CD8-positive, alpha-beta memory T cell (primary cell): ENCODE results near the gene TUBGCP3. TPM values are rescaled to one million over a fixed set of nuclear protein-coding genes. Genes with fewer than 3 reads are reported as not detected.
"Not testable (repeated sequence)": the region's sequence is repeated elsewhere in the genome, so short reads cannot be mapped to it uniquely, and the experiment has no call there.

Experiments
- CTCF ChIA-PET: fragments of 350-600 bp; sonication (Branson Sonifier 250); formaldehyde crosslinking; loops from one replicate; lab custom pipeline; 2021; ENCODE audit warnings: antibody characterized with exemption; lab: Charles Lee
- POLR2A ChIA-PET: fragments of 350-600 bp; sonication (Branson Sonifier 250); formaldehyde crosslinking; loops from one replicate; lab custom pipeline; 2021; ENCODE audit warnings: antibody characterized with exemption; lab: Charles Lee
- DNase-seq, 5 donors: peaks; one replicate each; pipeline versions ENCODE4 v3.0.0 to v3.0.0-alpha.2; 2020 to 2022; ENCODE audit warnings: mixed read lengths in 1 of 5
- H3K27ac ChIP-seq: one replicate; pipeline ENCODE4 v1.7.0; 2013; ENCODE audit warnings: low read depth, mild to moderate bottlenecking, low read length, moderate library complexity
- H3K27me3 ChIP-seq: 2 replicates; pipeline ENCODE4 v1.7.0; 2013; ENCODE audit warnings: low read length, mild to moderate bottlenecking; ENCODE audit not compliant: insufficient read depth, poor library complexity, severe bottlenecking
- H3K36me3 ChIP-seq: 2 replicates; pipeline ENCODE4 v1.7.0; 2013; ENCODE audit warnings: mild to moderate bottlenecking, low read length, moderate library complexity; ENCODE audit not compliant: insufficient read depth
- H3K4me1 ChIP-seq: 2 replicates; pipeline ENCODE4 v1.7.0; 2013; ENCODE audit warnings: mild to moderate bottlenecking, low read length, moderate library complexity; ENCODE audit not compliant: insufficient read depth
- H3K4me3 ChIP-seq: 2 replicates; pipeline ENCODE4 v1.7.0; 2013; ENCODE audit warnings: mild to moderate bottlenecking, low read length
- H3K9me3 ChIP-seq: 2 replicates; pipeline ENCODE4 v1.7.0; 2013; ENCODE audit warnings: mild to moderate bottlenecking, low read length
- H3K27ac Mint-ChIP-seq, 8 donors: one replicate each; pipeline ENCODE4 v1.8.0; 2020 to 2021; ENCODE audit warnings: mixed read lengths in 8 of 8, mild to moderate bottlenecking in 6 of 8, inconsistent platforms in 3 of 8, moderate library complexity in 3 of 8
- H3K27me3 Mint-ChIP-seq, 2 donors: one replicate each; pipeline ENCODE4 v1.8.0; 2020 to 2021; ENCODE audit warnings: mixed read lengths in 2 of 2, mild to moderate bottlenecking in 1 of 2, moderate library complexity in 1 of 2
- H3K36me3 Mint-ChIP-seq, 3 donors: one replicate each; pipeline ENCODE4 v1.8.0; 2020 to 2021; ENCODE audit warnings: mixed read lengths in 3 of 3, inconsistent platforms in 1 of 3, mild to moderate bottlenecking in 1 of 3
- H3K4me1 Mint-ChIP-seq, 3 donors: one replicate each; pipeline ENCODE4 v1.8.0; 2020 to 2021; ENCODE audit warnings: mixed read lengths in 3 of 3, inconsistent platforms in 1 of 3, mild to moderate bottlenecking in 1 of 3
- H3K4me3 Mint-ChIP-seq, 7 donors: one replicate each; pipeline ENCODE4 v1.8.0; 2020 to 2021; ENCODE audit warnings: mixed read lengths in 7 of 7, mild to moderate bottlenecking in 6 of 7, moderate library complexity in 4 of 7, inconsistent platforms in 2 of 7
- H3K9me3 Mint-ChIP-seq, 5 donors: one replicate each; pipeline ENCODE4 v1.8.0; 2020 to 2022; ENCODE audit warnings: mixed read lengths in 5 of 5, mild to moderate bottlenecking in 3 of 5, moderate library complexity in 2 of 5, inconsistent platforms in 1 of 5
- polyA plus RNA-seq: library from polyadenylated mRNA; unstranded; fragments of 300-500 nt; fragmentation: Illumina TruSeq; gene quantifications from one replicate; pipeline ENCODE4 v1.2.3, GENCODE V29; 2021
- total RNA-seq, 2 experiments: library from RNA; stranded (reverse); gene quantifications; one replicate each; pipeline ENCODE4 v1.2.3, GENCODE V29; 2021

The TUBGCP3 gene
- total and polyA plus RNA-seq, 3 experiments from 2014 or later = 16.8 to 47.0 (median 45.8) TPM

DNA sequence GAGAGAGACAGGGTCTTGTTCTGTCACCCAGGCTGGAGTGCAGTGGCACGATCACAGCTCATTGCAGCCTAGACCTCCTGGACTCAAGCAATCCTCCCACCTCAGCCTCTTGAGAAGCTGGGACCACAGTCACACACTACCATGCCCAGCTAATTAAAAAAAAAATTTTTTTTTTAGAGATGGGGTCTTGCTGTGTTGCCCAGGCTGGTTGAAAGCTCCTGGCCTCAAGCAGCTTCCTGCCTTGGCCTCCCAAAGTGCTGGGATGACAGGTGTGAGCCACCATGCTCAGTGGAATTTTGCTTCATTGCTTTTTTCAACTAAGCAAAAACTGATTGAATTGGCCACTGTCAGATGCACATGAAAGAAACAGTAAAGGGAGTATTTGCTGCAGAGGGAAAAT, 39.7 kb upstream of the TUBGCP3 start:
- H3K4me1 Mint-ChIP-seq, DNase-seq, H3K4me1 ChIP-seq, H3K27ac ChIP-seq, H3K4me3 ChIP-seq, H3K36me3 Mint-ChIP-seq, H3K9me3 Mint-ChIP-seq, H3K36me3 ChIP-seq, POLR2A ChIA-PET, H3K4me3 Mint-ChIP-seq, H3K27me3 ChIP-seq, H3K9me3 ChIP-seq: not testable (repeated sequence)
- peak overlapping the region in 1 of 8 donors; percentile 41 for H3K27ac Mint-ChIP-seq
- H3K27me3 Mint-ChIP-seq = peaks cover 9 to 31% of the 10 kb centered on the region in 2 donors
- CTCF ChIA-PET = interaction anchor here (2.3 kb wide), 1 partner anchor 12 kb away, joined by 8 read pairs; no protein-coding TSS in a partner anchor

DNA sequence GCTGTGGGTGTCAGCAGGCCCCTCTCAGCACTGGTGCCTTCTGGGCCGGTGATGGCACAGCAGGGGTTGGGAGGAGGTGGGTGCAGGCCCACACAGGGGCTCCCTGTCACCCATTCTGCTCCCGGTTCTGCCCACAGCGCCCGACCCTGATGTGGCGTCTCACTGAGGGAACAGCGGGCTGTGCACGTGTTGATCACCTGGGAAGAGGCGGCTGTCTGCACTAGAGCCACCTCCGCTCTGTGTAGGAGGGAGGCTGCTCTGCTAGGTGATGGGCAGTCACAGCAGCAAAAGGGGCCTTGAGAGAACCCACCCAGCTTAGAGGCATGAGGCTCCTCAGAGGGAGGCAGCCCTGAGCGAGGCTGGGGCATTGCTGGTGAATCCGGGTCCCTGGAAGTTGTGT, 39.2 kb upstream of the TUBGCP3 start:
- Mint-ChIP-seq H3K36me3 (no peaks in the 10 kb centered on the region), H3K9me3 (no peaks in the 10 kb centered on the region), H3K4me3 (no peak overlapping the region), H3K4me1 (no peaks in the 10 kb centered on the region), H3K27ac (peak overlapping the region in 1 of 8 donors; percentile 41), H3K27me3 (peaks cover 10 to 36% of the 10 kb centered on the region in 2 donors)
- Histone ChIP-seq H3K36me3 (no peaks in the 10 kb centered on the region), H3K4me1 (no peaks in the 10 kb centered on the region), H3K4me3 (no peak overlapping the region), H3K9me3 (no peaks in the 10 kb centered on the region), H3K27me3 (no peaks in the 10 kb centered on the region), H3K27ac (no peak overlapping the region)
- ChIA-PET POLR2A (no interaction called here), CTCF (interaction anchor here (2.3 kb wide), 1 partner anchor 12 kb away, joined by 8 read pairs; no protein-coding TSS in a partner anchor)
- DNase-seq = no peak

DNA sequence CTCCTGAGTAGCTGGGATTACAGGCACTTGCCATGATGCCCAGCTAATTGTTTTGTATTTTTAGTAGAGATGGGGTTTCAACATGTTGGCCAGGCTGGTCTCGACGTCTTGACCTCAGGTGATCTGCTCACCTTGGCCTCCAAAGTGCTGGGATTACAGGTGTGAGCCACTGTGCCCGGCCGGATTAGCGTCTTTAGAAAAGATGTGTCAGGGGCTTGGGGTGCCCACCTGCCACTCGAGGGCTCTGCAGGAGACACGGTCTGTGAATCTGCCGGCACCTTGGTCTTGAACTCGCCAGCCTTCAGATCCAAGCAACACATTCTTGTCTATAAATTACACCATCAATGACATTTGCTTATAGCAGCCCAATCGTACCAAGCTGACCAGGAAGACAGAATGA, 38.8 kb upstream of the TUBGCP3 start:
- H3K36me3 ChIP-seq = no peaks in the 10 kb centered on the region
- Mint-ChIP-seq H3K9me3 (no peaks in the 10 kb centered on the region), H3K36me3 (no peaks in the 10 kb centered on the region), H3K27ac (no peak overlapping the region), H3K4me3 (no peak overlapping the region), H3K4me1 (no peaks in the 10 kb centered on the region), H3K27me3 (peaks cover 13 to 38% of the 10 kb centered on the region in 2 donors)
- H3K9me3 ChIP-seq = no peaks in the 10 kb centered on the region
- CTCF ChIA-PET = no interaction called here
- POLR2A ChIA-PET = no interaction called here
- no peak for DNase-seq
- no peak overlapping the region for H3K27ac ChIP-seq
- no peak overlapping the region for H3K4me3 ChIP-seq
- no peaks in the 10 kb centered on the region for H3K27me3 ChIP-seq
- no peaks in the 10 kb centered on the region for H3K4me1 ChIP-seq

DNA sequence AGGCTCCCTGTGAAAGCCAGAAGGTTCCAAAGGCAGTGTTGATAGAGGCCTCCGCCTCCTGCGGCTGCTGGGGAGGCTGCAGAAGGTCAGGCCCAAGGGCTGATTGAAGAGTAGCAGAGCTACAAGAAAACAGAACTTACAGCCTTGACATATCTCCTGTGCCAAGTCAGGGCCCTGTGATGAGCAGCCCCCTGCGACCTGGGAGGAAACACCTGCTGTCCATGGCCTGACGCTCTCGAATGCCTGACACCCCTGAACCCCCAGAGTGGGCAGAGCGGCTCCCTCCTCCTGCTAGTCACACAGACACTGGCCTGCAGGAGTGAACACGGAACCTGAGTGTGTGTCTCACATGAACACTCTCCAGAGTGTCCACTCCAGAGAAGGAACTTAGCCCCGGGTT, 38.2 kb upstream of the TUBGCP3 start:
- Histone ChIP-seq H3K4me1 (no peaks in the 10 kb centered on the region), H3K4me3 (no peak overlapping the region), H3K36me3 (no peaks in the 10 kb centered on the region), H3K27ac (no peak overlapping the region), H3K9me3 (no peaks in the 10 kb centered on the region), H3K27me3 (no peaks in the 10 kb centered on the region)
- no peak for DNase-seq
- Mint-ChIP-seq H3K4me3 (no peak overlapping the region), H3K36me3 (no peaks in the 10 kb centered on the region), H3K9me3 (no peaks in the 10 kb centered on the region), H3K4me1 (no peaks in the 10 kb centered on the region), H3K27me3 (peaks cover 13 to 38% of the 10 kb centered on the region in 2 donors), H3K27ac (no peak overlapping the region)
- CTCF ChIA-PET = no interaction called here
- POLR2A ChIA-PET = no interaction called here

DNA sequence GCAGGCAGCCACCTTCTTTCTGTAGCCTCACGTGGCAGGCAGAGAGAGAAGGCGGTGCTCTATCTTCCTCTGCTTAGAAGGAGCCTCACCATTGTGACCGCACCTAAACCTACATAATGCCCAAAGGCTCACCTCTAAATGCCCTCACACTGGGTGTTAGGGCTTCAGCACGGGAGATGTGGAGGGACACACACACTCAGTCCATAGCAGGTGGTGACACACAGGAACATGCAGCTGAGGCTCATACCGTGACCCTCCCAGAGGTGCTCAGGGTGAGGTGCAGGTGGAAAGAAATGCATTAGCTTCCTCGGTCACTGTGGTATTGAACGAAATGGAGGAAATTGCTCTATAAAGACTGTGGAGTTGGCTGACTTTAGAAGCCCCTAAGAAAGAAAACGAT, 37.7 kb upstream of the TUBGCP3 start:
- Histone ChIP-seq H3K9me3 (no peaks in the 10 kb centered on the region), H3K4me3 (no peak overlapping the region), H3K4me1 (no peaks in the 10 kb centered on the region), H3K36me3 (no peaks in the 10 kb centered on the region), H3K27ac (no peak overlapping the region), H3K27me3 (no peaks in the 10 kb centered on the region)
- Mint-ChIP-seq H3K27ac (no peak overlapping the region), H3K36me3 (no peaks in the 10 kb centered on the region), H3K9me3 (no peaks in the 10 kb centered on the region), H3K4me3 (no peak overlapping the region), H3K4me1 (no peaks in the 10 kb centered on the region), H3K27me3 (peaks cover 13 to 38% of the 10 kb centered on the region in 2 donors)
- no peak for DNase-seq
- ChIA-PET CTCF (no interaction called here), POLR2A (no interaction called here)

DNA sequence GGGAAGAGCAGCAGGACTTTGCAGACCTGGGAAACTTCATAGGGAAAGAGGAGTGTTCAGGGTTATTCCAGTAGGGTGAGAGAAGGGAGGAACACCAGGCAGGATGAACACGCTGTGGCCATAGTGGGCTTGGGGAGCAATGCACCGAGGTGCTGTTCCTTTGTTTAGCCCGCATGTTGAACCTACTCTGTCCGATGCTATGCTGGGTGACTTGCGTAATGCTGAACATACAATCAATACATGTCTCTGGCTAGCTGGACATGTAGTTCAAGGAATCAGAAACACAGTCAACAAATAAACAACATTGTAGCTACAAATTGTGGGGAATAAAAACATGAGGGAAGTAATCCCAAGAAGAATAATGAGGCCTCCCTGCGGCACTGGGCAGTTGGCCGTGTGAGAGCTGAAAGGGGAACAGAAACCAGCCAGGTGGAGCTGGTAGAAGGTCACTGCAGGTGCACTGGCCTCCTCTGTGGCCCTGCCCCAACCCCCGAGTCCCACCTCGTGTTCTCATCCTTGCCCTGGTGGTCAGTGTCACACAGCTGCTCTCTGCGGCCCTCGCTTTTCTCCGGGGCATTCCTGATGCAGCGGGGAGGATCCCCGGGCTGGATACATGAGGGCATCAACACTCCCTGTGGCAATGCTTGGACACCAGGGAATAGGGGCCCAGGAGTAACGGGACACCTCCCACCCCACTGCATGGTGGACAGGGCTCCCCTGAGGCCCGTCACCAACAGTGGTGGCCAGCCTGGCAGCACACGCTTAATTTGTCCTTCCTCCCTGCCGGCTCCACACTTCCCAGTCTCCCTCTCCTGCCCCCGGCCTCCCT, 36.9 kb upstream of the TUBGCP3 start:
- peaks cover 11 to 43% of the 10 kb centered on the region in 2 donors for H3K27me3 Mint-ChIP-seq
- no peaks in the 10 kb centered on the region for H3K9me3 ChIP-seq
- CTCF ChIA-PET = no interaction called here
- POLR2A ChIA-PET = no interaction called here
- H3K36me3 Mint-ChIP-seq = no peaks in the 10 kb centered on the region
- no peaks in the 10 kb centered on the region for H3K4me1 ChIP-seq
- H3K4me1 Mint-ChIP-seq = no peaks in the 10 kb centered on the region
- no peak overlapping the region for H3K4me3 Mint-ChIP-seq
- no peaks in the 10 kb centered on the region for H3K9me3 Mint-ChIP-seq
- H3K27ac ChIP-seq = no peak overlapping the region
- H3K4me3 ChIP-seq = no peak overlapping the region
- no peaks in the 10 kb centered on the region for H3K36me3 ChIP-seq
- no peak overlapping the region for H3K27ac Mint-ChIP-seq
- no peaks in the 10 kb centered on the region for H3K27me3 ChIP-seq
- no peak for DNase-seq

DNA sequence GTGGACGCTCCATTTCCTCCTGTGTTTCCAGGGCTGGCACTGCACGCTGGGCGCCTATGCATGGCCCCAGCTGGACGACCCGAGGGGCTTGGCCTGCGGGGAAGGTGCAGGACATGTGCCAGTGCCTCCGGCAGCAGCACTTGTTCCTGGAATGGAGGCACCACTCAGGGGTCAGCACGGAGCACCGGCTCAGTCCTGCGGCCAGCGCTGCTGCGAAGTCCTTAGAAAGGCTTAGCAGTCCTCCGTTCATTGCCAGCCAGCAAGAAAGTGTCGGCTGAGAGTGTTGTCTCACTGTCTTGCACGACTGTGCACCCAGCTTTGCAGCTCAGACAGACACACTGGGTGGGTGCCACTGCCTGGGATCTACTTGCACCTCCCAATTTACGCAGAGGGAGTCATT, 36.1 kb upstream of the TUBGCP3 start:
- Mint-ChIP-seq H3K9me3 (no peaks in the 10 kb centered on the region), H3K4me3 (no peak overlapping the region), H3K27me3 (peaks cover 11 to 40% of the 10 kb centered on the region in 2 donors), H3K4me1 (no peaks in the 10 kb centered on the region), H3K36me3 (no peaks in the 10 kb centered on the region), H3K27ac (no peak overlapping the region)
- DNase-seq = no peak
- CTCF ChIA-PET = no interaction called here
- no peaks in the 10 kb centered on the region for H3K4me1 ChIP-seq
- no peaks in the 10 kb centered on the region for H3K9me3 ChIP-seq
- H3K27ac ChIP-seq = no peak overlapping the region
- no peaks in the 10 kb centered on the region for H3K27me3 ChIP-seq
- H3K36me3 ChIP-seq = no peaks in the 10 kb centered on the region
- no peak overlapping the region for H3K4me3 ChIP-seq
- POLR2A ChIA-PET = no interaction called here

DNA sequence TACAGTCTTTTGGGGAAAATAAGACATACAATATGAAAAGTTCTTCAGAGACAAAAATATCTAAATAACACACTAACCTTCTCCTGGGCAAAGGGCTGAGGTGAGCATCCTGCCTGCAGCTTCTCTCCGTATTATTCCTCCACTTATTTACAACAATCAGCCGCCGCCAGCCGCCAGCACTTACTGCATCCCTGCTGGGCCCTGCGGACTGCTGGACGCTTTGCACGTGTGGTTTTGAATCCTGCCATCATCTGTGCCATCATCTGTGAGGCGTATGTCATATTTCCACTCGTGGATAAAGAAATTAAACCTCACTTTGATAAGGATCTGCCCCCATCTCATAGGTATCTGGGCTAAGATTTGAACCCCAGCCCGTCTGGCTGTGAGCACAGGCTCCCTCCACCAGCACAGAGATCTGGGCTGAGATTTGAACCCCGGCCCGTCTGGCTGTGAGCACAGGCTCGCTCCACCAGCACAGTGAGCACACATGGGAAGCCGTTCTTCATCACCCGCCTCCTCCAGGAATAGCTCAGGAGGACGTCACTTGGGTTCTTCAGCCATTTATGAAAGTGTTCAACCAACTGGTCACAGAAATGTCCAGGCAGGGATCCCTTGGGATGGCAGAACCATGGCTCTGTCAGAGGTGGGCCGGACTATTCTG, 35.2 kb upstream of the TUBGCP3 start:
- DNase-seq = no peak
- Mint-ChIP-seq H3K4me1 (no peaks in the 10 kb centered on the region), H3K4me3 (no peak overlapping the region), H3K27ac (no peak overlapping the region), H3K27me3 (peaks cover 16 to 38% of the 10 kb centered on the region in 2 donors), H3K9me3 (no peaks in the 10 kb centered on the region), H3K36me3 (no peaks in the 10 kb centered on the region)
- Histone ChIP-seq H3K9me3 (no peaks in the 10 kb centered on the region), H3K4me3 (no peak overlapping the region), H3K36me3 (no peaks in the 10 kb centered on the region), H3K27ac (no peak overlapping the region), H3K27me3 (no peaks in the 10 kb centered on the region), H3K4me1 (no peaks in the 10 kb centered on the region)
- ChIA-PET POLR2A (no interaction called here), CTCF (no interaction called here)
